ENCODE results near the gene CLEC4M. TPM values are rescaled to one million over a fixed set of nuclear protein-coding genes. Genes with fewer than 3 reads are reported as not detected.

CLEC4M gene
- total RNA-seq (2022; extraction: Qiagen RNA extraction) = not detected in 5 replicates

GRCh38 chr19:7762719-7763293 is at the start of gene CLEC4M:
Gene CLEC4M, plus strand, starts transcription at chr19:7763243. Its CDS starts 24 bp downstream, at chr19:7763267.

GRCh38 chr19:7732045-7732444 is 31.0 kb upstream of the CLEC4M start, which contains the start of gene CLEC4G:
Gene CLEC4G, minus strand, starts transcription at chr19:7732110. Its CDS starts 8 bp downstream, at chr19:7732102.

GRCh38 chr19:7746903-7747884 is 15.8 kb upstream of the CLEC4M start, which contains the start of gene CD209:
Gene CD209, minus strand, starts transcription at chr19:7747534. Its CDS starts 23 bp downstream, at chr19:7747511.

Other genes with a start within 250 kb of the CLEC4M start
- gene ZNF358, start 247.1 kb upstream of the CLEC4M start, total RNA-seq (2022; extraction: Qiagen RNA extraction) = 16.7 to 21.1 TPM (median 18.2 TPM) in 5 replicates
- 9.4 to 12.8 TPM (median 12.3 TPM) in 5 replicates for gene MCOLN1, start 240.6 kb upstream of the CLEC4M start, total RNA-seq (2022; extraction: Qiagen RNA extraction)
- 27.7 to 34.6 TPM (median 31.9 TPM) in 5 replicates for gene PNPLA6, start 227.5 kb upstream of the CLEC4M start, total RNA-seq (2022; extraction: Qiagen RNA extraction)
- 4.1 to 6.2 TPM (median 5.4 TPM) in 5 replicates for gene CAMSAP3, start 167.4 kb upstream of the CLEC4M start, total RNA-seq (2022; extraction: Qiagen RNA extraction)
- gene XAB2, start 133.7 kb upstream of the CLEC4M start, total RNA-seq (2022; extraction: Qiagen RNA extraction) = 23.3 to 26.8 TPM (median 25.1 TPM) in 5 replicates
- gene PET100, start 133.4 kb upstream of the CLEC4M start, total RNA-seq (2022; extraction: Qiagen RNA extraction) = 50.7 to 61.5 TPM (median 55.6 TPM) in 5 replicates
- gene PCP2, start 129.5 kb upstream of the CLEC4M start, total RNA-seq (2022; extraction: Qiagen RNA extraction) = 0.26 TPM in 1 of 5 replicates, not detected in the others
- 35.0 to 43.8 TPM (median 39.3 TPM) in 5 replicates for gene STXBP2, start 126.1 kb upstream of the CLEC4M start, total RNA-seq (2022; extraction: Qiagen RNA extraction)
- gene RETN, start 94.2 kb upstream of the CLEC4M start, total RNA-seq (2022; extraction: Qiagen RNA extraction) = not detected in 5 replicates
- gene MCEMP1, start 86.2 kb upstream of the CLEC4M start, total RNA-seq (2022; extraction: Qiagen RNA extraction) = not detected in 5 replicates
- gene TRAPPC5, start 82.4 kb upstream of the CLEC4M start, total RNA-seq (2022; extraction: Qiagen RNA extraction) = 38.8 to 107 TPM (median 101 TPM) in 5 replicates
- not detected in 5 replicates for gene FCER2, start 61.1 kb upstream of the CLEC4M start, total RNA-seq (2022; extraction: Qiagen RNA extraction)
- not detected in 5 replicates for gene CLEC4G, start 31.1 kb upstream of the CLEC4M start, total RNA-seq (2022; extraction: Qiagen RNA extraction)
- not detected in 5 replicates for gene CD209, start 15.7 kb upstream of the CLEC4M start, total RNA-seq (2022; extraction: Qiagen RNA extraction)
- 1.3 to 2.1 TPM (median 1.8 TPM) in 5 replicates for gene EVI5L, start 67.0 kb downstream of the CLEC4M start, total RNA-seq (2022; extraction: Qiagen RNA extraction)
- gene PRR36, start 111.1 kb downstream of the CLEC4M start, total RNA-seq (2022; extraction: Qiagen RNA extraction) = 0.21 to 0.67 TPM (median 0.41 TPM) in 5 replicates
- gene LRRC8E, start 125.3 kb downstream of the CLEC4M start, total RNA-seq (2022; extraction: Qiagen RNA extraction) = 4.9 to 6.7 TPM (median 6.0 TPM) in 5 replicates
- 13.3 to 15.8 TPM (median 14.8 TPM) in 5 replicates for gene MAP2K7, start 140.6 kb downstream of the CLEC4M start, total RNA-seq (2022; extraction: Qiagen RNA extraction)
- gene TGFBR3L, start 151.6 kb downstream of the CLEC4M start, total RNA-seq (2022; extraction: Qiagen RNA extraction) = 1.0 to 2.4 TPM (median 1.6 TPM) in 5 replicates
- gene SNAPC2, start 157.1 kb downstream of the CLEC4M start, total RNA-seq (2022; extraction: Qiagen RNA extraction) = 19.8 to 29.6 TPM (median 29.0 TPM) in 5 replicates
- 7.7 to 21.3 TPM (median 20.5 TPM) in 5 replicates for gene CTXN1, start 162.9 kb downstream of the CLEC4M start, total RNA-seq (2022; extraction: Qiagen RNA extraction)
- 24.2 to 28.9 TPM (median 25.6 TPM) in 5 replicates for gene TIMM44, start 180.4 kb downstream of the CLEC4M start, total RNA-seq (2022; extraction: Qiagen RNA extraction)
- gene ELAVL1, start 242.4 kb downstream of the CLEC4M start, total RNA-seq (2022; extraction: Qiagen RNA extraction) = 60.9 to 81.8 TPM (median 64.9 TPM) in 5 replicates